MM.1S (cell line): Measurements from ENCODE around the gene DRICH1.

ENCODE experiments used
- DNase-seq: peaks from one replicate; pipeline ENCODE4 v3.0.0-alpha.2; 2015
- H2AFZ ChIP-seq: fragments of 300-600 bp; sonication (generic); 2 replicates; pipeline ENCODE4 v1.6.0; 2016; ENCODE audit warnings: antibody characterized with exemption, low read length
- H3F3A ChIP-seq: fragments of 300-600 bp; sonication (generic); 2 replicates; pipeline ENCODE4 v1.6.1; 2016; ENCODE audit warnings: mild to moderate bottlenecking, antibody characterized with exemption, low read length, moderate library complexity, mixed read lengths; ENCODE audit not compliant: insufficient read depth
- H3K27ac ChIP-seq: fragments of 300-600 bp; sonication (generic); 2 replicates; pipeline ENCODE4 v1.5.1; 2016; ENCODE audit warnings: mild to moderate bottlenecking, low read length
- H3K27me3 ChIP-seq: fragments of 300-600 bp; sonication (generic); replicated peaks from 2 replicates; pipeline ENCODE4 v1.6.0; 2016; ENCODE audit warnings: low read length; ENCODE audit not compliant: insufficient read depth
- H3K36me3 ChIP-seq: fragments of 300-600 bp; sonication (generic); replicated peaks from 2 replicates; pipeline ENCODE4 v1.6.1; 2016; ENCODE audit warnings: mild to moderate bottlenecking, low read length, mixed read lengths; ENCODE audit not compliant: insufficient read depth
- H3K4me1 ChIP-seq: fragments of 300-600 bp; sonication (generic); 2 replicates; pipeline ENCODE4 v1.6.1; 2016; ENCODE audit warnings: low read length, mixed read lengths
- H3K4me2 ChIP-seq: fragments of 300-600 bp; sonication (generic); 2 replicates; pipeline ENCODE4 v1.6.0; 2016; ENCODE audit warnings: low read depth, low read length
- H3K4me3 ChIP-seq: fragments of 300-600 bp; sonication (generic); 2 replicates; pipeline ENCODE4 v1.5.1; 2016; ENCODE audit warnings: low read length, mixed read lengths
- H3K79me2 ChIP-seq: fragments of 300-600 bp; sonication (generic); 2 replicates; pipeline ENCODE4 v1.6.1; 2016; ENCODE audit warnings: mixed run types, low read length, mixed read lengths
- H3K9ac ChIP-seq: fragments of 300-600 bp; sonication (generic); 2 replicates; pipeline ENCODE4 v1.6.1; 2016; ENCODE audit warnings: low read length, mixed read lengths
- H3K9me2 ChIP-seq: fragments of 300-600 bp; sonication (generic); replicated peaks from 2 replicates; pipeline ENCODE4 v1.6.1; 2016; ENCODE audit warnings: mild to moderate bottlenecking, low read length, mixed read lengths; ENCODE audit not compliant: insufficient read depth
- H3K9me3 ChIP-seq: fragments of 300-600 bp; sonication (generic); replicated peaks from 2 replicates; pipeline ENCODE4 v1.6.1; 2016; ENCODE audit warnings: mild to moderate bottlenecking, low read length, mixed read lengths; ENCODE audit not compliant: insufficient read depth
- H4K20me1 ChIP-seq: fragments of 300-600 bp; sonication (generic); 2 replicates; pipeline ENCODE4 v1.6.1; 2016; ENCODE audit warnings: mild to moderate bottlenecking, low read length, moderate library complexity, mixed read lengths; ENCODE audit not compliant: insufficient read depth
- EZH2 ChIP-seq: fragments of 300-600 bp; sonication (generic); optimal IDR thresholded peaks from 2 replicates; pipeline ENCODE3; 2017; ENCODE audit warnings: low read depth, mild to moderate bottlenecking, antibody characterized with exemption, low read length, mixed read lengths
- EZH2phosphoT487 ChIP-seq: fragments of 300-600 bp; sonication (generic); IDR thresholded peaks from 2 replicates; pipeline ENCODE4 v1.6.1; 2018; ENCODE audit warnings: antibody characterized with exemption, low read length
- TF ChIP-seq, protein P1 (sequence below): fragments of 300-600 bp; sonication (generic); IDR thresholded peaks from 2 replicates; pipeline ENCODE4 v1.5.1; 2016; ENCODE audit warnings: antibody characterized with exemption, low read length, mixed read lengths

DRICH1 gene

DNA sequence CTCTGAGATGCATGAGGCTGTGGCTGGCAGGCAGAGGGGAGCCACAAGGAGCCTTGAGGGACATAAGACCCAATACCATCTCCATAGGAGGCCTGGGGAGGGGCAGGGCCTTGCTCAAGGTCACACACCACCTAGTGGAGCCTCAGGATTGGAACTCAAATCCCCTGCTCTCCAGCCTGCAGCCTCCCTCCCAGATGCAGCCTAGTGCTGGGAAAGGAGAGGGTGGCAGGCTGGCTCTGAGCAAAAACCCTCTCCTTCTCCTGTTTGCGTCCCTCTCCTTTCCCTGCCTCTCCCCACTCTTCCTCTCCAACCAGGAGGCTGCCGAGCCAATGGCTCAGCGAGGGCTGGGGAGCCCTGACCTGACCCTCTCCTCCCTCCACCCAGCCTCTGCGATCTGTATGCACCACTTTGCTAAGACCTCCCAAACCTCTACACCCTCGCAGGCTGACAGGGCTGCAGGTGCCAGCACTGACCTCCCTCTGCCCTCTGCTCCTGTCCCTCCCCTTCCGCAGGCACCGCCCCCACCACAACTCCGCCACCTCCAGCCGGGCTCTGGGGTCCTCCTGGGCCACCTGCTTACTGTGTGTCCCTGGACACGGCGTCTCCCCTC, 66.7 kb downstream of the DRICH1 start:
- Histone ChIP-seq H3K4me3 (peak overlapping the region; percentile 47), H3K9me2 (no peaks in the 10 kb centered on the region), H3K36me3 (no peaks in the 10 kb centered on the region), H3K9me3 (no peaks in the 10 kb centered on the region), H2AFZ (peak overlapping the region; percentile 70; the same call in 1 of the 2 replicates), H3K27ac (no peak overlapping the region), H3K4me2 (peak overlapping the region; percentile 64; the same call in 1 of the 2 replicates), H3K79me2 (no peaks in the 10 kb centered on the region), H3F3A (no peaks in the 10 kb centered on the region), H3K27me3 (peaks cover 32% of the 10 kb centered on the region), H3K4me1 (no peaks in the 10 kb centered on the region), H4K20me1 (no peaks in the 10 kb centered on the region), H3K9ac (no peak overlapping the region)
- no peak for TF ChIP-seq EZH2phosphoT487
- TF ChIP-seq, protein P1, sequence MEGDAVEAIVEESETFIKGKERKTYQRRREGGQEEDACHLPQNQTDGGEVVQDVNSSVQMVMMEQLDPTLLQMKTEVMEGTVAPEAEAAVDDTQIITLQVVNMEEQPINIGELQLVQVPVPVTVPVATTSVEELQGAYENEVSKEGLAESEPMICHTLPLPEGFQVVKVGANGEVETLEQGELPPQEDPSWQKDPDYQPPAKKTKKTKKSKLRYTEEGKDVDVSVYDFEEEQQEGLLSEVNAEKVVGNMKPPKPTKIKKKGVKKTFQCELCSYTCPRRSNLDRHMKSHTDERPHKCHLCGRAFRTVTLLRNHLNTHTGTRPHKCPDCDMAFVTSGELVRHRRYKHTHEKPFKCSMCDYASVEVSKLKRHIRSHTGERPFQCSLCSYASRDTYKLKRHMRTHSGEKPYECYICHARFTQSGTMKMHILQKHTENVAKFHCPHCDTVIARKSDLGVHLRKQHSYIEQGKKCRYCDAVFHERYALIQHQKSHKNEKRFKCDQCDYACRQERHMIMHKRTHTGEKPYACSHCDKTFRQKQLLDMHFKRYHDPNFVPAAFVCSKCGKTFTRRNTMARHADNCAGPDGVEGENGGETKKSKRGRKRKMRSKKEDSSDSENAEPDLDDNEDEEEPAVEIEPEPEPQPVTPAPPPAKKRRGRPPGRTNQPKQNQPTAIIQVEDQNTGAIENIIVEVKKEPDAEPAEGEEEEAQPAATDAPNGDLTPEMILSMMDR = no peak
- no peak for TF ChIP-seq EZH2
- DNase-seq = no peak

DNA sequence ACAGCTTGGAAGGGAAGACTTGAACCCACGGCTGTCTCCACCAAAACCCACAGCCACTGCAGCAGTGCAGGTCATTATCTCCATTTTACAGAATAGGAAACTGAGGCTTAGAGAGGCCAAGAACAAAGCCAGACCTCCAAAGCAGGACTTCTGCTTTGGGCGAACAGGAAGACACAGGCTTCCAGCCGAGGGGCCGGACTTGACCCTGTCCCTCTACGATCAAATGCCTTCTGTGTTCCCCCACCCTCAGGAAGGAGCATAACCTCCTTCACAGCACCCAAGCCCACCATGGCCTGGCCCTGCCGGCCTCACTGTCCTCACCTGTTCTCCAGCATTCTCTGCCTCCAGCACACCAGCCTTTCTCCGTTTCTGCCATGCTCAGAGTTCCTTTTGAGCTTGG, 67.8 kb downstream of the DRICH1 start:
- Histone ChIP-seq H3K79me2 (no peaks in the 10 kb centered on the region), H3K9ac (no peak overlapping the region), H2AFZ (no peak overlapping the region), H3K4me2 (no peak overlapping the region), H4K20me1 (no peaks in the 10 kb centered on the region), H3F3A (no peaks in the 10 kb centered on the region), H3K9me2 (no peaks in the 10 kb centered on the region), H3K36me3 (no peaks in the 10 kb centered on the region), H3K27me3 (peaks cover 30% of the 10 kb centered on the region), H3K9me3 (no peaks in the 10 kb centered on the region), H3K27ac (no peak overlapping the region), H3K4me3 (no peak overlapping the region), H3K4me1 (no peaks in the 10 kb centered on the region)
- no peak for DNase-seq
- TF ChIP-seq EZH2 = no peak
- TF ChIP-seq EZH2phosphoT487 = no peak
- TF ChIP-seq, protein P1 = no peak

DNA sequence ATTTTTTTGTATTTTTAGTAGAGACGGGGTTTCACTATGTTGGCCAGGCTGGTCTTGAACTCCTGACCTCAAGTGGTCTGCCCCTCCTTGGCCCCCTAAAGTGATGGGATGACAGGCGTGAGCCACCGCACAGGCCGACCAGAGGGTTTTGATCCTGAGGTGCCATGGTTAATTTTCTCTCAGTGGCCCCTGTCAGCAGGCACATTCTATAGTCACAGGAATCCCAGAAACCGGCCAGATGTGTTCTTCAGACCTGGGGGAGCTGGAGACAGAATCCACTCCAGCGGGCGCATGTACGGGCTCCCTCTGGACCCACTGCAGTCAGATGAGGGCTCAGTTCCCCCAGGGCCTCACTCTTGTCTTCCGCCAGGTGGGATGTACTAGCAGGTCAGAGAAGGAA, 69.0 kb downstream of the DRICH1 start:
- H3K36me3 ChIP-seq = no peaks in the 10 kb centered on the region
- no peaks in the 10 kb centered on the region for H4K20me1 ChIP-seq
- no peaks in the 10 kb centered on the region for H3K9me2 ChIP-seq
- TF ChIP-seq EZH2phosphoT487 = no peak
- TF ChIP-seq, protein P1 = no peak
- TF ChIP-seq EZH2 = no peak
- no peak for DNase-seq
- no peak overlapping the region for H2AFZ ChIP-seq
- no peak overlapping the region for H3K9ac ChIP-seq
- no peaks in the 10 kb centered on the region for H3K9me3 ChIP-seq
- H3K4me1 ChIP-seq = no peaks in the 10 kb centered on the region
- no peak overlapping the region for H3K4me3 ChIP-seq
- H3K79me2 ChIP-seq = no peaks in the 10 kb centered on the region
- H3K27ac ChIP-seq = no peak overlapping the region
- H3K4me2 ChIP-seq = no peak overlapping the region
- H3K27me3 ChIP-seq = peaks cover 26% of the 10 kb centered on the region
- no peaks in the 10 kb centered on the region for H3F3A ChIP-seq
